ENCODE results near the gene DNAJC4. TPM values are rescaled to one million over a fixed set of nuclear protein-coding genes. Genes with fewer than 3 reads are reported as not detected.

Gene DNAJC4
- total and polyA plus RNA-seq, 11 donors: 31.2 to 123 (median 47.2) TPM

- TF ChIP-seq CTCF (IDR thresholded peaks at IDR 0.05) (no peak), POLR2A (IDR thresholded peaks at IDR 0.05) (no peak)
- 93 to 96% (median 94%) methylated on average over 13 to 15 of the region's 15 CpGs for WGBS, 4 donors
- peaks cover 0 to 41% (median 36%) of the 10 kb centered on the region in 9 donors for H3K36me3 ChIP-seq
Measured at GRCh38 chr11:64275031-64275800, 44.9 kb downstream of the DNAJC4 start.

GRCh38 chr11:64275841-64276240, 45.5 kb downstream of the DNAJC4 start:
- ATAC-seq (no peak), DNase-seq (no peak)
- Histone ChIP-seq H3K9me3 (no peaks in the 10 kb centered on the region), H3K27me3 (no peaks in the 10 kb centered on the region), H3K36me3 (peaks cover 0 to 43% (median 36%) of the 10 kb centered on the region in 9 donors), H3K27ac (no peak overlapping the region), H3K4me1 (peaks cover 0 to 25% (median 11%) of the 10 kb centered on the region in 12 donors), H3K4me3 (no peak overlapping the region)
- intact Hi-C loops (cut with DNase I): loop anchor here in 1 of 10 donors (2.0 kb wide), 1 partner anchor 21 kb away; no protein-coding TSS in a partner anchor
- WGBS, 4 donors: 87 to 96% (median 89%) methylated on average over 2 of the region's 2 CpGs
- no peak for TF ChIP-seq CTCF (IDR thresholded peaks at IDR 0.05)
- TF ChIP-seq POLR2A (IDR thresholded peaks at IDR 0.05): no peak

More at GRCh38 chr11:64275031-64275800, 44.9 kb downstream of the DNAJC4 start:
- Histone ChIP-seq H3K9me3 (no peaks in the 10 kb centered on the region), H3K4me1 (peaks cover 0 to 25% (median 11%) of the 10 kb centered on the region in 12 donors), H3K27me3 (no peaks in the 10 kb centered on the region), H3K27ac (no peak overlapping the region), H3K4me3 (no peak overlapping the region)
- DNase-seq (peak in 1 of 5 donors; percentile 37), ATAC-seq (no peak)
- intact Hi-C loops (cut with DNase I): loop anchor here in 1 of 10 donors (2.0 kb wide), 1 partner anchor 22 kb away; no protein-coding TSS in a partner anchor

DNA sequence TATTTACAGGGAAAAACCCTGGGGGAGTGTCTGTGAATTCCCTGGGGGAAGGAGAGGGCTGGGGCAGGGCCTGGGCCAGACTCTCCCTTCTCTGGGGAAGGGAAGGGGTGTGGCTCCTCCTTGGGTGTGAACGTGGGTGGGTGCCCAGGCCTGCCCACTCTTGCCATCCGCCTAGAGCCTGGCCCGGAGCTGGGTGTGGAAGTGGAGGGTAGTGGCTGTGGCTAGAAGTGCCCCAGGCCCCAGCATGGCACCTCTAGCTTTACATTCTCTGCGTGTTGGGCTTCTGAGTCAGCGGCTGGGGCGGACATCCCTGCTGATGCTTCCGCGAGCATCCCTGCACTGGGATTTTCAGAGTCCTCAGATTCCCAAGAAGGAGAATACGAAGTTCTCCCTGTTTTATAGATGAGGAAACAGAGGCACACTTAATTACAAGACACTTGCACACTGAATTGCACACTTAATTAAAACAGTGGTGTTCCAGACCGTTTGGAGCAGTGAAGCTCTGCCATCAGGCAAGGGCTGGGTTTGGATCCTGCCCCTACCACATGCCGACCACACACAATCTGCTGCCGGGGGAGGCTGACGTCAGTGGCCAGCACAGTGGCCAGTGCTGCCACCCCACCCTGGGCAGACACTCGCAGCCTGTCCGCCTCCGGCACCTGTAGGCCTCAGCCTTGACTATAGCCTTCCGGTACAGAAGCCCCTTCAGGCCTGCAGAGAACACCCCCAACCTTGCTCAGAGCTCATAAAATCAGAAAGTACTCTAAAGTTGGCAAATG, 46.5 kb downstream of the DNAJC4 start:
- peaks cover 0 to 52% (median 36%) of the 10 kb centered on the region in 9 donors for H3K36me3 ChIP-seq
- H3K27ac ChIP-seq: no peak overlapping the region
- H3K4me3 ChIP-seq: no peak overlapping the region
- H3K27me3 ChIP-seq: no peaks in the 10 kb centered on the region
- intact Hi-C loops (cut with DNase I): no loop called here
- peaks cover 0 to 29% (median 12%) of the 10 kb centered on the region in 12 donors for H3K4me1 ChIP-seq
- 77 to 86% (median 80%) methylated on average over 16 to 17 of the region's 17 CpGs for WGBS, 4 donors
- ATAC-seq (no peak), DNase-seq (no peak)
- H3K9me3 ChIP-seq: no peaks in the 10 kb centered on the region
- TF ChIP-seq POLR2A (IDR thresholded peaks at IDR 0.05): no peak
- TF ChIP-seq CTCF (IDR thresholded peaks at IDR 0.05): no peak

All from heart left ventricle (tissue), 16 donors.